Thyroid gland (tissue), 4 donors: Measurements from ENCODE around the gene SLAMF8.

Source experiments
- POLR2A ChIP-seq, 2 donors: fragments of 450-650 bp; IDR thresholded peaks; one replicate each; pipeline ENCODE4 v1.6.1; 2017; ENCODE audit warnings: antibody characterized with exemption in 2 of 2, mild to moderate bottlenecking in 2 of 2, moderate library complexity in 1 of 2
- TF ChIP-seq, protein P1 (sequence below), 6 experiments: fragments of 200-600 bp in 3 of 6; fragments of 450-650 bp in 3 of 6; sonication (generic) in 3 of 6; IDR thresholded peaks; one replicate each; pipeline ENCODE4 v1.5.1; 2016 to 2019; ENCODE audit warnings: antibody characterized with exemption in 6 of 6, mild to moderate bottlenecking in 2 of 6, inconsistent platforms in 1 of 6, moderate library complexity in 1 of 6

DNA sequence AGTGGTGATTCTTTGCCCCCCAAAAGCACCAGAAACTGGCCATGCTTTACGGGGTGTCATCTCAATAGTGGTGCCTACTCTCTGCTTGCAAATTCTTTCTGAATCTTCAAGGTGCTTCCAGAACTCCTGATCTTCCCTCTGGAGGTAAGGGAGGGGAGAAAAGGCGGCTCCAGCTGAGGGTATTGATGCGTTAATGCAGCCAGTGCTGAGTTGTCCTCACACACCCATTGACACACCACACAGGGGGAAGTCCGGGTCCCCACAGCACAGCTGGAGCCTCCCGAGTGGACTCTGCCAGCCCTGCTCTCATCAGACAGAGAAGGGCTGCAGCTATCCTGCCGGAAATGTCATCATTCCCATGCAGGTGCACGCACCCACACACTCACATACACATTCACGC, 34.5 kb downstream of the SLAMF8 start:
- TF ChIP-seq, protein P1, sequence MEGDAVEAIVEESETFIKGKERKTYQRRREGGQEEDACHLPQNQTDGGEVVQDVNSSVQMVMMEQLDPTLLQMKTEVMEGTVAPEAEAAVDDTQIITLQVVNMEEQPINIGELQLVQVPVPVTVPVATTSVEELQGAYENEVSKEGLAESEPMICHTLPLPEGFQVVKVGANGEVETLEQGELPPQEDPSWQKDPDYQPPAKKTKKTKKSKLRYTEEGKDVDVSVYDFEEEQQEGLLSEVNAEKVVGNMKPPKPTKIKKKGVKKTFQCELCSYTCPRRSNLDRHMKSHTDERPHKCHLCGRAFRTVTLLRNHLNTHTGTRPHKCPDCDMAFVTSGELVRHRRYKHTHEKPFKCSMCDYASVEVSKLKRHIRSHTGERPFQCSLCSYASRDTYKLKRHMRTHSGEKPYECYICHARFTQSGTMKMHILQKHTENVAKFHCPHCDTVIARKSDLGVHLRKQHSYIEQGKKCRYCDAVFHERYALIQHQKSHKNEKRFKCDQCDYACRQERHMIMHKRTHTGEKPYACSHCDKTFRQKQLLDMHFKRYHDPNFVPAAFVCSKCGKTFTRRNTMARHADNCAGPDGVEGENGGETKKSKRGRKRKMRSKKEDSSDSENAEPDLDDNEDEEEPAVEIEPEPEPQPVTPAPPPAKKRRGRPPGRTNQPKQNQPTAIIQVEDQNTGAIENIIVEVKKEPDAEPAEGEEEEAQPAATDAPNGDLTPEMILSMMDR (IDR thresholded peaks at IDR 0.05), result no peak
- no peak for TF ChIP-seq POLR2A (IDR thresholded peaks at IDR 0.05)
